Brain microvascular endothelial cell (primary cell): ENCODE results near the gene MVK.

Experiments
- DNase-seq: peaks from one replicate; pipeline ENCODE4 v3.0.0-alpha.2; 2020
- H3K27ac ChIP-seq: fragments of 250-450 bp; sonication (Bioruptor Pico); 2 replicates; pipeline ENCODE4 v1.5.1; 2020; ENCODE audit warnings: mild to moderate bottlenecking, moderate library complexity
- H3K27me3 ChIP-seq: fragments of 250-450 bp; sonication (Bioruptor Pico); replicated peaks from 2 replicates; pipeline ENCODE4 v1.5.1; 2020; ENCODE audit warnings: mild to moderate bottlenecking
- H3K36me3 ChIP-seq: fragments of 250-450 bp; sonication (Bioruptor Pico); replicated peaks from 2 replicates; pipeline ENCODE4 v1.5.1; 2020; ENCODE audit warnings: mild to moderate bottlenecking
- H3K4me3 ChIP-seq: 2 replicates; pipeline ENCODE4 v1.5.1; 2011; ENCODE audit warnings: low read depth, mild to moderate bottlenecking, control low read depth, low read length, moderate library complexity
- CTCF ChIP-seq: IDR thresholded peaks from 2 replicates; pipeline ENCODE4 v1.5.1; 2011; ENCODE audit warnings: low read depth, mild to moderate bottlenecking, moderate library complexity, low read length, control low read depth, inconsistent platforms; ENCODE audit errors: missing control alignments
- in situ Hi-C: cut with HindIII; loops from 2 replicates; pipeline ENCODE4 v1.10.0; 2017; ENCODE audit warnings: low sequenced_read_pairs, low pct_ligation_motif_present

MVK gene

GRCh38 chr12:109631302-109631701 is 57.7 kb downstream of the MVK start:
- DNase-seq = no peak
- Histone ChIP-seq H3K4me3 (no peak overlapping the region), H3K27me3 (no peaks in the 10 kb centered on the region), H3K36me3 (no peaks in the 10 kb centered on the region), H3K27ac (no peak overlapping the region)
- in situ Hi-C loops = no loop called here
- TF ChIP-seq CTCF = no peak

GRCh38 chr12:109631751-109632150 is 58.2 kb downstream of the MVK start:
- no peak for DNase-seq
- TF ChIP-seq CTCF = no peak
- in situ Hi-C loops = no loop called here
- Histone ChIP-seq H3K27me3 (no peaks in the 10 kb centered on the region), H3K27ac (no peak overlapping the region), H3K4me3 (no peak overlapping the region), H3K36me3 (no peaks in the 10 kb centered on the region)

- no peak overlapping the region for H3K27ac ChIP-seq
- H3K4me3 ChIP-seq = no peak overlapping the region
- no peak for TF ChIP-seq CTCF
- no peaks in the 10 kb centered on the region for H3K27me3 ChIP-seq
- no peak for DNase-seq
- in situ Hi-C loops = no loop called here
- no peaks in the 10 kb centered on the region for H3K36me3 ChIP-seq
Observed at GRCh38 chr12:109632342-109632741, 58.7 kb downstream of the MVK start.

GRCh38 chr12:109635717-109636116 is 62.1 kb downstream of the MVK start:
- H3K36me3 ChIP-seq = no peaks in the 10 kb centered on the region
- in situ Hi-C loops = no loop called here
- H3K4me3 ChIP-seq = no peak overlapping the region
- TF ChIP-seq CTCF = no peak
- no peak overlapping the region for H3K27ac ChIP-seq
- H3K27me3 ChIP-seq = no peaks in the 10 kb centered on the region
- no peak for DNase-seq

GRCh38 chr12:109637348-109637747 is 63.8 kb downstream of the MVK start:
- Histone ChIP-seq H3K27me3 (no peaks in the 10 kb centered on the region), H3K36me3 (no peaks in the 10 kb centered on the region), H3K4me3 (no peak overlapping the region), H3K27ac (no peak overlapping the region)
- TF ChIP-seq CTCF = no peak
- in situ Hi-C loops = no loop called here
- DNase-seq = no peak

- Histone ChIP-seq H3K4me3 (no peak overlapping the region), H3K36me3 (no peaks in the 10 kb centered on the region), H3K27ac (no peak overlapping the region), H3K27me3 (no peaks in the 10 kb centered on the region)
- TF ChIP-seq CTCF = no peak
- in situ Hi-C loops = no loop called here
- DNase-seq = no peak
Observed at GRCh38 chr12:109637996-109638395, 64.4 kb downstream of the MVK start.
